Measurements from ENCODE around the gene PSMG4. TPM values are rescaled to one million over a fixed set of nuclear protein-coding genes. Genes with fewer than 3 reads are reported as not detected.

Gene PSMG4
- total and polyA plus RNA-seq, 4 donors: 14.0 to 69.7 (median 20.4) TPM

GRCh38 chr6:3296537-3296936 lies 37.8 kb downstream of the PSMG4 start:
- DNase-seq: no peak
- H3K9ac ChIP-seq (ENCODE audit: insufficient read depth in 1 of 2, low read length in 2 of 2): no peak overlapping the region
- no peak overlapping the region for H3K4me3 ChIP-seq
- H3K27me3 ChIP-seq (ENCODE audit: control insufficient read depth in 3 of 3, insufficient read depth in 3 of 3, low read length in 2 of 3): no peaks in the 10 kb centered on the region
- no peak for ATAC-seq (ENCODE audit: insufficient read depth, low FRiP score)
- H3K9me3 ChIP-seq (ENCODE audit: control insufficient read depth in 4 of 4, insufficient read depth in 3 of 4, low read length in 3 of 4): no peaks in the 10 kb centered on the region
- 92 to 94% methylated on average over 10 to 11 of the region's 11 CpGs for WGBS, 2 donors
- H3K4me1 ChIP-seq (ENCODE audit: control insufficient read depth in 5 of 5, insufficient read depth in 5 of 5, low read length in 5 of 5): no peaks in the 10 kb centered on the region
- TF ChIP-seq, protein P1, sequence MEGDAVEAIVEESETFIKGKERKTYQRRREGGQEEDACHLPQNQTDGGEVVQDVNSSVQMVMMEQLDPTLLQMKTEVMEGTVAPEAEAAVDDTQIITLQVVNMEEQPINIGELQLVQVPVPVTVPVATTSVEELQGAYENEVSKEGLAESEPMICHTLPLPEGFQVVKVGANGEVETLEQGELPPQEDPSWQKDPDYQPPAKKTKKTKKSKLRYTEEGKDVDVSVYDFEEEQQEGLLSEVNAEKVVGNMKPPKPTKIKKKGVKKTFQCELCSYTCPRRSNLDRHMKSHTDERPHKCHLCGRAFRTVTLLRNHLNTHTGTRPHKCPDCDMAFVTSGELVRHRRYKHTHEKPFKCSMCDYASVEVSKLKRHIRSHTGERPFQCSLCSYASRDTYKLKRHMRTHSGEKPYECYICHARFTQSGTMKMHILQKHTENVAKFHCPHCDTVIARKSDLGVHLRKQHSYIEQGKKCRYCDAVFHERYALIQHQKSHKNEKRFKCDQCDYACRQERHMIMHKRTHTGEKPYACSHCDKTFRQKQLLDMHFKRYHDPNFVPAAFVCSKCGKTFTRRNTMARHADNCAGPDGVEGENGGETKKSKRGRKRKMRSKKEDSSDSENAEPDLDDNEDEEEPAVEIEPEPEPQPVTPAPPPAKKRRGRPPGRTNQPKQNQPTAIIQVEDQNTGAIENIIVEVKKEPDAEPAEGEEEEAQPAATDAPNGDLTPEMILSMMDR (IDR thresholded peaks at IDR 0.05; ENCODE audit: control extremely low read depth, extremely low read depth): no peak
- no peak overlapping the region for H3K27ac ChIP-seq (ENCODE audit: low read depth in 1 of 2, low read length in 1 of 2)
- H3K36me3 ChIP-seq (ENCODE audit: control insufficient read depth in 4 of 4, insufficient read depth in 4 of 4, low read length in 4 of 4): peaks cover 0 to 8% (median under 1%) of the 10 kb centered on the region in 4 donors

DNA sequence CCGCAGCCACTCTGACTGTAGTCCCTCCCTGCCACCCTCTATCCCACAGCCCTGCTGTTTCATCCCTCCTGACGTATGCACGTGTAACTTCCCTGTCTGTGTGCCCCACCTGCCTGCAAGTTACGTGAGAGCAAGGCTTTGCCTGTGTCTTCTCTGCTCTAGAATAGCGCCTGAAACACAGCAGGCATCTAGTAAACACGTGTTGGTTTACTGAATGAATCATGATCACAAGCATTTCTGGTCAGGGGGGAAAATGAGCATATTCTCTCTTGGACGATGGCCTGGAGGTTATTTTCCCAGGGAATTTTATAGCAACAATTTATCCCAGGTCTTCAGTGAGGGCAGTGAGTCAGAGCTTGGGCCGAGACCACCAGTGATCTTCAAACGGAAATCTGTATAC lies 38.3 kb downstream of the PSMG4 start:
- DNase-seq: no peak

GRCh38 chr6:3297909-3298308 lies 39.2 kb downstream of the PSMG4 start:
- Histone ChIP-seq H3K9me3 (ENCODE audit: control insufficient read depth in 4 of 4, insufficient read depth in 3 of 4, low read length in 3 of 4) (no peaks in the 10 kb centered on the region), H3K27me3 (ENCODE audit: control insufficient read depth in 3 of 3, insufficient read depth in 3 of 3, low read length in 2 of 3) (no peaks in the 10 kb centered on the region), H3K36me3 (ENCODE audit: control insufficient read depth in 4 of 4, insufficient read depth in 4 of 4, low read length in 4 of 4) (peaks cover 0 to 9% (median 5%) of the 10 kb centered on the region in 4 donors), H3K4me3 (no peak overlapping the region), H3K27ac (ENCODE audit: low read depth in 1 of 2, low read length in 1 of 2) (no peak overlapping the region), H3K4me1 (ENCODE audit: control insufficient read depth in 5 of 5, insufficient read depth in 5 of 5, low read length in 5 of 5) (no peaks in the 10 kb centered on the region), H3K9ac (ENCODE audit: insufficient read depth in 1 of 2, low read length in 2 of 2) (no peak overlapping the region)
- ATAC-seq (ENCODE audit: insufficient read depth, low FRiP score) (no peak), DNase-seq (no peak)
- 88 to 92% methylated on average over 11 of the region's 11 CpGs for WGBS, 2 donors
- TF ChIP-seq, protein P1 (IDR thresholded peaks at IDR 0.05; ENCODE audit: control extremely low read depth, extremely low read depth): no peak

More for the DNA sequence above, 38.3 kb downstream of the PSMG4 start:
- Histone ChIP-seq H3K9me3 (ENCODE audit: control insufficient read depth in 4 of 4, insufficient read depth in 3 of 4, low read length in 3 of 4) (no peaks in the 10 kb centered on the region), H3K4me3 (no peak overlapping the region), H3K27ac (ENCODE audit: low read depth in 1 of 2, low read length in 1 of 2) (no peak overlapping the region), H3K27me3 (ENCODE audit: control insufficient read depth in 3 of 3, insufficient read depth in 3 of 3, low read length in 2 of 3) (no peaks in the 10 kb centered on the region), H3K9ac (ENCODE audit: insufficient read depth in 1 of 2, low read length in 2 of 2) (no peak overlapping the region), H3K4me1 (ENCODE audit: control insufficient read depth in 5 of 5, insufficient read depth in 5 of 5, low read length in 5 of 5) (no peaks in the 10 kb centered on the region), H3K36me3 (ENCODE audit: control insufficient read depth in 4 of 4, insufficient read depth in 4 of 4, low read length in 4 of 4) (peaks cover 0 to 8% (median 3%) of the 10 kb centered on the region in 4 donors)
- 88 to 90% methylated on average over 9 of the region's 9 CpGs for WGBS, 2 donors
- TF ChIP-seq, protein P1 (IDR thresholded peaks at IDR 0.05; ENCODE audit: control extremely low read depth, extremely low read depth): no peak
- ATAC-seq (ENCODE audit: insufficient read depth, low FRiP score): no peak

DNA sequence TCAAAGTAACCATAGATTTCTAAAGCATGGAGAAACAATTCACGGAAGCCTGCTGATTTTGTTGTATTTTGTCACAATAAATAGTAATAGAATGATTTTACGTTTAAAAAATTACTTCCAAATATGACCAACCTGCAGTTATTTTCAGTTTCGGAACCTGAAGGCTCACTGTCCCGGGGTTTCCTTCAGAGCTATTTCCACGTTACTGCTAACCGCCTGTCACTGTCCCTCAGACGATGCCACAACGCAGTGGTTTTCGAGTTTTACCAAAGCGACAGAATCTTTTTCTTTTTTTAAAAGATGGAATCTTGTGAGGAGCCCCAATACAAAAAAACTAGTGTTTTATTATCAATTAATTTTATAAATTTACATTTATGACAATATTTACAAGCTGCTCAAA lies 40.5 kb downstream of the PSMG4 start:
- ATAC-seq (ENCODE audit: insufficient read depth, low FRiP score): no peak
- Histone ChIP-seq H3K27me3 (ENCODE audit: control insufficient read depth in 3 of 3, insufficient read depth in 3 of 3, low read length in 2 of 3) (no peaks in the 10 kb centered on the region), H3K9ac (ENCODE audit: insufficient read depth in 1 of 2, low read length in 2 of 2) (no peak overlapping the region), H3K4me1 (ENCODE audit: control insufficient read depth in 5 of 5, insufficient read depth in 5 of 5, low read length in 5 of 5) (no peaks in the 10 kb centered on the region), H3K36me3 (ENCODE audit: control insufficient read depth in 4 of 4, insufficient read depth in 4 of 4, low read length in 4 of 4) (peaks cover 0 to 9% (median 5%) of the 10 kb centered on the region in 4 donors), H3K9me3 (ENCODE audit: control insufficient read depth in 4 of 4, insufficient read depth in 3 of 4, low read length in 3 of 4) (peaks cover 0 to 2% (median 0%) of the 10 kb centered on the region in 4 donors), H3K27ac (ENCODE audit: low read depth in 1 of 2, low read length in 1 of 2) (no peak overlapping the region), H3K4me3 (no peak overlapping the region)
- DNase-seq: no peak
- TF ChIP-seq, protein P1 (IDR thresholded peaks at IDR 0.05; ENCODE audit: control extremely low read depth, extremely low read depth): no peak
- 94 to 97% methylated on average over 10 of the region's 10 CpGs for WGBS, 2 donors

All from lung (tissue), 12 donors.